Activated CD4-positive, alpha-beta T cell treated with anti-CD3 and anti-CD28 coated beads, Interleukin-2, amount 10 ng/mL, durations not matched to agents 24 days and 14 days (primary cell): ENCODE measurements around the gene GPR89B. TPM values are rescaled to one million over a fixed set of nuclear protein-coding genes. Genes with fewer than 3 reads are reported as not detected.
"Not testable (repeated sequence)": the region's sequence is repeated elsewhere in the genome, so short reads cannot be mapped to it uniquely, and the experiment has no call there.

Source experiments
- DNase-seq: peaks from one replicate; pipeline ENCODE4 v3.0.0; 2022
- H3K27ac Mint-ChIP-seq: one replicate; pipeline ENCODE4 v1.8.0; 2022; ENCODE audit warnings: mild to moderate bottlenecking, mixed read lengths
- H3K27me3 Mint-ChIP-seq: one replicate; pipeline ENCODE4 v1.8.0; 2022; ENCODE audit warnings: mixed read lengths
- H3K36me3 Mint-ChIP-seq: one replicate; pipeline ENCODE4 v1.8.0; 2022; ENCODE audit warnings: low read depth, mild to moderate bottlenecking, mixed read lengths
- H3K4me1 Mint-ChIP-seq: one replicate; pipeline ENCODE4 v1.8.0; 2021; ENCODE audit warnings: mixed read lengths
- H3K4me3 Mint-ChIP-seq: one replicate; pipeline ENCODE4 v1.8.0; 2022; ENCODE audit warnings: mild to moderate bottlenecking, moderate library complexity, mixed read lengths
- H3K9me3 Mint-ChIP-seq: one replicate; pipeline ENCODE4 v1.8.0; 2021; ENCODE audit warnings: mixed read lengths
- intact Hi-C: fragments of 100-400 bp; cut with micrococcal nuclease; formaldehyde crosslinking; loops from one replicate; pipeline ENCODE4 v1.15.1; 2023
- total RNA-seq: library from RNA; stranded (reverse); gene quantifications from 2 replicates; pipeline ENCODE4 v1.2.3, GENCODE V29; 2022

Gene GPR89B
- total RNA-seq, 1 donor from 2014 or later = 17.2 TPM

DNA sequence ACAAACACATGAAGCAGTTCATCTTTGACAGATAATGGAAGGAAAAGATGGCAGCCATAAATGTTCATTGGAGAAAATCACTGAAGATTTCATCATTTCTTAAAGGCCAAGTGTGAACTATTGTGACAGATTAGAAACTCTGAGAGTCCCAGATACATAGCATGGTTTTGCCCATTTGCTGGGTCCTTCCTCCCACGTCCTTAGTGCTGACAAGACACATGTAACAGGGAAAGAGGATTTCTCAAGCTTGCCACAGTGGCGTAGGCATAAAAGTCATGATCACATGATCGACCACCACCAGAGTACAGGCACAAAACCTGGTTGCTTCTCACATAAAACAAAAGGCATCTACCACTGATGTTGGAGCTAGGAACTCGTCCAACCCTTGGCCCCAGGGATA lies 98.8 kb downstream of the GPR89B start:
- intact Hi-C loops, H3K27ac Mint-ChIP-seq, H3K27me3 Mint-ChIP-seq, H3K9me3 Mint-ChIP-seq, DNase-seq, H3K36me3 Mint-ChIP-seq, H3K4me3 Mint-ChIP-seq, H3K4me1 Mint-ChIP-seq: not testable (repeated sequence)

- not testable (repeated sequence) for H3K27ac Mint-ChIP-seq
Observed at GRCh38 chr1:148032247-148032646, 104.0 kb downstream of the GPR89B start.

DNA sequence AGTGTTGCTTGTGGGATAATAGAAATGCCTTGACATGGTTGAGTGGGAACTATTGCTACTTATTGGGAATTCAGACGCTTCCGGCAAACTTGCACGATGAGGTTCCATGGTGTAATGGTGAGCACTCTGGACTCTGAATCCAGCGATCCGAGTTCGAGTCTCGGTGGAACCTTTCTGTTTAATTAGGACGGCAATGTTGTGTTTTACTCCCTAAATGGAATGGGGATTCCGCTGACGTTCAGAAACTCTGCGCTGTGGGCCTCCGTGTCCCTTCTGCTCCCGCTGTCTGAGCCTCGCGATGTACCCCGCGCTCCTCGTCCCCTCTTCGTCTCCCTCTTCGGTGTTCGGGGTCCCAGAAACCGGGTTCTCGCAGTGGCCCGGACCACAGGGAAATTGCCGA lies 104.5 kb downstream of the GPR89B start:
- H3K36me3 Mint-ChIP-seq, H3K27ac Mint-ChIP-seq, H3K4me3 Mint-ChIP-seq, DNase-seq, intact Hi-C loops, H3K9me3 Mint-ChIP-seq, H3K4me1 Mint-ChIP-seq: not testable (repeated sequence)
- peaks cover 11% of the 10 kb centered on the region for H3K27me3 Mint-ChIP-seq

More at GRCh38 chr1:148032247-148032646, 104.0 kb downstream of the GPR89B start:
- intact Hi-C loops, H3K36me3 Mint-ChIP-seq, DNase-seq, H3K9me3 Mint-ChIP-seq, H3K4me1 Mint-ChIP-seq: not testable (repeated sequence)
- Mint-ChIP-seq H3K4me3 (peak overlapping the region; percentile 52), H3K27me3 (peaks cover 11% of the 10 kb centered on the region)

DNA sequence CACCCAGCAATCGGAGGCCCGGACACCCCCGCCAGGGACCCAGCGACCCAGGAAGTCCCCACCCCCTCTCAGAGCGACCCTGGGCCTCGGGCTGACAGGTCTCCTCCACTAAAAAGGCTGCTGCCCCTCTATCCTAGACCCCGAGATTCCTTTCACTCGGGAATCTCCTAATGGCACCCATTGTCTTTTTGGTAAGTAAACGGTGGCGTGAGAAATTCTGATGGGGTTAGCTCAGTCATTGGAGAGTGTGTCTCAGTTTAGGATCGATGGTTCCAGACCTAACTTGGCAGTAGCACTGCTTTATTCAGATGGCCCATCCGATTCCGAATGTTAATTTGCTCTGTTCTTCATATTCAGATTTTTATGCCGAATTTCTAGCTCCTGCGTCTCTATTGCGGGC lies 104.9 kb downstream of the GPR89B start:
- DNase-seq, H3K4me3 Mint-ChIP-seq, H3K27ac Mint-ChIP-seq, H3K36me3 Mint-ChIP-seq, H3K9me3 Mint-ChIP-seq, intact Hi-C loops, H3K4me1 Mint-ChIP-seq: not testable (repeated sequence)
- H3K27me3 Mint-ChIP-seq = peaks cover 11% of the 10 kb centered on the region

DNA sequence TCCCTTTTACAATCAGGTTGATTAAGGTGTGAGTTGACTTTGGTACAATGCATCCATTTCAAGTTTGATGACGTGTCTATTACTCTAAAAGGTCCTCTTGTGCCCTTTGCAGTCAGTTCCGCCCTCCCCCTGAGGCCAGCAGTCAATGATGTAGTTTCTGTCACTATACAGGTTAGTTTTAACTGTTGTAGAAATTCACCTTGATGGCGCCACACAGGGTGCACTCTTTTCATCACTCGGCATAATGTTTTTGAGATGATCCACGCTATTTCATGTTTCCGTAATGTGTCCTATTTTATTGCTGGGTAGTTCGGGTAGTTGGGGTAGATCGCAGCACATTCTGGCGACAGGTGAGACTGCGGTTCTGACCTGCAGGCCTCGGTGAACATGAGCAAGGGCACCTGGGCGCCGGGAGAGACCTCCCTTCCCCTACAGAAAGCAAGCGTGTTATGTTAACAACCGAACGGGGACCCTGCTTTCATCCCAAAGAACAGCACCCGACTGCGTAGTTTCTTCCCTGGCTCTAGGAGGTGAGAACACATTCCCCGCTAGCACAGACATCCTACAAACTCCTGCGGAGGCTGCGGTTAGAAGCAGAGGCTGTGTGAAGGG lies 109.7 kb downstream of the GPR89B start:
- H3K4me1 Mint-ChIP-seq, H3K27me3 Mint-ChIP-seq, intact Hi-C loops, H3K9me3 Mint-ChIP-seq, H3K36me3 Mint-ChIP-seq: not testable (repeated sequence)
- DNase-seq = peak; percentile 59
- Mint-ChIP-seq H3K27ac (peak overlapping the region; percentile 94), H3K4me3 (peak overlapping the region; percentile 80)

DNA sequence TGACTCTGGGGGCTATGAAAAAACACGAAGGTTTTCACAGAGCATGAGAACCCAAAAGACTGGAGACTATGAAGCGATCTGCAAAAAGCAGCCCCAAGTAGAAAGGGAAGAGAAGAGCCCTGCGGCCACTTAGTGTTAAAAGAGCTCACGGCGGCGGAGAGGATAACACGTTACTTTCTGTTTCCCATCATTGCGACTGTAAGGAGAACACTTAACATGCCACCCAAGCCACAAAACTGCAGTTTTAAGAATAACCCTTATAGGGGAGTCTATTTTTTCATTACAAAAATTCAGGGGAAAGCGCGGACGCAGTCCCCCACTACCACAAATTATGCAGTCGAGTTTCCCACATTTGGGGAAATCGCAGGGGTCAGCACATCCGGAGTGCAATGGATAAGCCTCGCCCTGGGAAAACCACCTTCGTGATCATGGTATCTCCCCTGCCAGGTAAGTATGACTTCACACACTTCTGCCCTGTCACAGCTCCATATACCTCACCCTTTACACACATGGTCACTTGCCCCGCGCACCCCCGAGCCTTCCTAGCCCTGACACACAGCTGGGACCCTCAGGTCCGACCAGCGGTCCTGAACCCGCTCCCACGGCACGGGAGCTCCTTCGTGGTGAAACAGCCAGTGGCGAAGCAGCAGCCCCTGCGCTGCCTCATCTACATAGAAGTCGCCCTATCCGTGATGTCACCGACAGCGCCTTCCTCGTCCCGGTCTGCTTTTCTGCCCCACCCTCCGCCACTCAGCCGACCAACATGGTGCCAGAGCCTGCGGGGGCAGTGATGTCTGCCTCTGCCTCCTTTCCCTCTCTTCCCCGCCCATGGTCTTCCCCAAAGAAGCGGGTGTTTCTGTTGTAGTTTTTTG lies 110.5 kb downstream of the GPR89B start:
- H3K4me1 Mint-ChIP-seq, H3K27me3 Mint-ChIP-seq, H3K9me3 Mint-ChIP-seq, H3K36me3 Mint-ChIP-seq, intact Hi-C loops: not testable (repeated sequence)
- H3K27ac Mint-ChIP-seq = peak overlapping the region; percentile 94
- DNase-seq = peak; percentile 92
- peak overlapping the region; percentile 80 for H3K4me3 Mint-ChIP-seq

Other genes starting within 250 kb of the GPR89B start
- gene GJA5, start 167.8 kb upstream of the GPR89B start, total RNA-seq = not detected in 2 replicates
- gene GJA8, start 25.6 kb upstream of the GPR89B start, total RNA-seq = not detected in 2 replicates
- 10.1 and 10.5 TPM in 2 replicates for gene NBPF11, start 223.9 kb downstream of the GPR89B start, total RNA-seq